Measurements from ENCODE around the gene HECW1.

DNA sequence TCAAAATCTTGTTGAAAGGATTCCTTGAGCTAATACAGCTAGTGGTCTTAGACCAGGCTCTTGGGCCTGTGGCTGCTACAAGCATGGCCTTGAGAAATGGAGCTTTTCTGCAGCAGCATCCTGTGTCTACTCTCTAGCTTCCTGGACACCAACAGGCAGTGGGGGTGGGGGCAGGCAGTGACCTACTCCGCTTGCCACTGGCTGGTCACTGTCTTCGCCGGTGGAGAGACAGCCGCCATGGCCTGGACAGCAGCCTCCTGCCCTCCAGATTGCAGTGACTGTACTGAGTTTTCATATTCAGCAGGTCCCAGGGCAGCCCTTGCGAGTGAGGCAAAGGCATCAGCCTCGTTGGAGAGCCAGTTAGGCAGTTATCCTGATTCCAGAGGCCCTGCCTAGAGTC is 204.6 kb downstream of the HECW1 start:
- no peak for TF ChIP-seq POLR2AphosphoS5 (IDR thresholded peaks at IDR 0.05; ENCODE audit: low read depth, low read length)
- no peak for TF ChIP-seq TAF1 (IDR thresholded peaks at IDR 0.05; ENCODE audit: borderline replicate concordance, insufficient read depth, low read length)
- TF ChIP-seq, protein P1, sequence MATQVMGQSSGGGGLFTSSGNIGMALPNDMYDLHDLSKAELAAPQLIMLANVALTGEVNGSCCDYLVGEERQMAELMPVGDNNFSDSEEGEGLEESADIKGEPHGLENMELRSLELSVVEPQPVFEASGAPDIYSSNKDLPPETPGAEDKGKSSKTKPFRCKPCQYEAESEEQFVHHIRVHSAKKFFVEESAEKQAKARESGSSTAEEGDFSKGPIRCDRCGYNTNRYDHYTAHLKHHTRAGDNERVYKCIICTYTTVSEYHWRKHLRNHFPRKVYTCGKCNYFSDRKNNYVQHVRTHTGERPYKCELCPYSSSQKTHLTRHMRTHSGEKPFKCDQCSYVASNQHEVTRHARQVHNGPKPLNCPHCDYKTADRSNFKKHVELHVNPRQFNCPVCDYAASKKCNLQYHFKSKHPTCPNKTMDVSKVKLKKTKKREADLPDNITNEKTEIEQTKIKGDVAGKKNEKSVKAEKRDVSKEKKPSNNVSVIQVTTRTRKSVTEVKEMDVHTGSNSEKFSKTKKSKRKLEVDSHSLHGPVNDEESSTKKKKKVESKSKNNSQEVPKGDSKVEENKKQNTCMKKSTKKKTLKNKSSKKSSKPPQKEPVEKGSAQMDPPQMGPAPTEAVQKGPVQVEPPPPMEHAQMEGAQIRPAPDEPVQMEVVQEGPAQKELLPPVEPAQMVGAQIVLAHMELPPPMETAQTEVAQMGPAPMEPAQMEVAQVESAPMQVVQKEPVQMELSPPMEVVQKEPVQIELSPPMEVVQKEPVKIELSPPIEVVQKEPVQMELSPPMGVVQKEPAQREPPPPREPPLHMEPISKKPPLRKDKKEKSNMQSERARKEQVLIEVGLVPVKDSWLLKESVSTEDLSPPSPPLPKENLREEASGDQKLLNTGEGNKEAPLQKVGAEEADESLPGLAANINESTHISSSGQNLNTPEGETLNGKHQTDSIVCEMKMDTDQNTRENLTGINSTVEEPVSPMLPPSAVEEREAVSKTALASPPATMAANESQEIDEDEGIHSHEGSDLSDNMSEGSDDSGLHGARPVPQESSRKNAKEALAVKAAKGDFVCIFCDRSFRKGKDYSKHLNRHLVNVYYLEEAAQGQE (IDR thresholded peaks at IDR 0.05; ENCODE audit: insufficient read depth in 1 of 2, low read depth in 2 of 2, low read length in 2 of 2): no peak
- TF ChIP-seq SIN3A (IDR thresholded peaks at IDR 0.05; ENCODE audit: borderline replicate concordance, insufficient read depth, low read length): no peak
